Pericardium fibroblast (primary cell): ENCODE data around the gene VPS35L. TPM values are rescaled to one million over a fixed set of nuclear protein-coding genes. Genes with fewer than 3 reads are reported as not detected.

ENCODE experiments used
- total RNA-seq: library from RNA; depleted of rRNA; stranded (reverse); fragments of >200 nt; gene quantifications from 2 replicates; pipeline ENCODE4 v1.2.3, GENCODE V29; 2015

VPS35L gene
- 44.0 and 55.1 TPM in 2 replicates for total RNA-seq

GRCh38 chr16:19555186-19555937 lies at the start of gene VPS35L:
VPS35L (plus strand) TSS chr16:19555703; CDS start chr16:19555730, 27 bp downstream.

GRCh38 chr16:19521471-19522396 lies 33.8 kb upstream of the VPS35L start, which contains the start of gene GDE1:
GDE1 (minus strand) TSS chr16:19522098; CDS start chr16:19521964, 134 bp downstream.

GRCh38 chr16:19523559-19524355 lies 31.7 kb upstream of the VPS35L start, which contains the start of gene CCP110:
CCP110 (plus strand) TSS chr16:19523942; CDS start chr16:19527882, 3,940 bp downstream.

GRCh38 chr16:19717741-19718623 lies 162.5 kb downstream of the VPS35L start, which contains the start of the genes IQCK and KNOP1:
IQCK (plus strand) TSS chr16:19718271; CDS start chr16:19718307, 36 bp downstream.
KNOP1 (minus strand) TSS chr16:19718227; CDS start chr16:19715035, 3,192 bp downstream.

Other genes with a start within 250 kb of the VPS35L start
- gene TMC5, start 137.8 kb upstream of the VPS35L start, total RNA-seq, result not detected in 2 replicates
- 34.8 and 50.2 TPM in 2 replicates for gene GDE1, start 33.6 kb upstream of the VPS35L start, total RNA-seq
- gene CCP110, start 31.8 kb upstream of the VPS35L start, total RNA-seq, result 3.4 and 4.4 TPM in 2 replicates
- gene KNOP1, start 162.5 kb downstream of the VPS35L start, total RNA-seq, result 5.3 and 18.4 TPM in 2 replicates
- 14.0 and 16.5 TPM in 2 replicates for gene IQCK, start 162.6 kb downstream of the VPS35L start, total RNA-seq